Measurements from ENCODE around the gene PRKAG2.
"Not testable (repeated sequence)": the region's sequence is repeated elsewhere in the genome, so short reads cannot be mapped to it uniquely, and the experiment has no call there.

The PRKAG2 gene

GRCh38 chr7:151843181-151843580, 33.7 kb downstream of the PRKAG2 start:
- no peak overlapping the region for H3K27ac ChIP-seq
- no peak for DNase-seq (ENCODE audit: low spot score)
- no peak for TF ChIP-seq CTCF (IDR thresholded peaks at IDR 0.05)

DNA sequence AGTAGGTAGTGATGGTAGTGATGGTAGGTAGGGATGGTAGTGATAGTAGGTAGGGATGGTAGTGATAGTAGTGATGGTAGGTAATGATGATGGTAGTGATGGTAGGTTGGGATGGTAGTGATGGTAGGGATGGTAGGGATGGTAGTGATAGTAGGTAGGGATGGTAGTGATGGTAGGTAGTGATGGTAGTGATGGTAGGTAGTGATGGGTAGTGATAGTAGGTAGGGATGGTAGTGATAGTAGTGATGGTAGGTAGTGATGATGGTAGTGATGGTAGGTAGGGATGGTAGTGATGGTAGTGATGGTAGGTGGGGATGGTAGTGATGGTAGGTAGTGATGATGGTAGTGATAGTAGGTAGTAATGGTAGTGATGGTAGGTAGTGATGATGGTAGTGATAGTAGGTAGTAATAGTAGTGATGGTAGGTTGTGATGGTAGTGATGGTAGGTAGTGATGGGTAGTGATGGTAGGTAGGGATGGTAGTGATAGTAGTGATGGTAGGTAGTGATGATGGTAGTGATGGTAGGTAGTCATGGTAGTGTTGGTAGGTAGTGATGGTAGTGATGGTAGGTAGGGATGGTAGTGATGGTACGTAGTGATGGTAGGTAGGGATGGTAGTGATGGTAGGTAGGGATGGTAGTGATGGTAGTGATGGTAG, 35.4 kb downstream of the PRKAG2 start:
- H3K4me3 ChIP-seq; H3K27ac ChIP-seq; DNase-seq (ENCODE audit: low spot score): not testable (repeated sequence)

More at GRCh38 chr7:151843181-151843580, 33.7 kb downstream of the PRKAG2 start:
- no peak overlapping the region for H3K4me3 ChIP-seq

DNA sequence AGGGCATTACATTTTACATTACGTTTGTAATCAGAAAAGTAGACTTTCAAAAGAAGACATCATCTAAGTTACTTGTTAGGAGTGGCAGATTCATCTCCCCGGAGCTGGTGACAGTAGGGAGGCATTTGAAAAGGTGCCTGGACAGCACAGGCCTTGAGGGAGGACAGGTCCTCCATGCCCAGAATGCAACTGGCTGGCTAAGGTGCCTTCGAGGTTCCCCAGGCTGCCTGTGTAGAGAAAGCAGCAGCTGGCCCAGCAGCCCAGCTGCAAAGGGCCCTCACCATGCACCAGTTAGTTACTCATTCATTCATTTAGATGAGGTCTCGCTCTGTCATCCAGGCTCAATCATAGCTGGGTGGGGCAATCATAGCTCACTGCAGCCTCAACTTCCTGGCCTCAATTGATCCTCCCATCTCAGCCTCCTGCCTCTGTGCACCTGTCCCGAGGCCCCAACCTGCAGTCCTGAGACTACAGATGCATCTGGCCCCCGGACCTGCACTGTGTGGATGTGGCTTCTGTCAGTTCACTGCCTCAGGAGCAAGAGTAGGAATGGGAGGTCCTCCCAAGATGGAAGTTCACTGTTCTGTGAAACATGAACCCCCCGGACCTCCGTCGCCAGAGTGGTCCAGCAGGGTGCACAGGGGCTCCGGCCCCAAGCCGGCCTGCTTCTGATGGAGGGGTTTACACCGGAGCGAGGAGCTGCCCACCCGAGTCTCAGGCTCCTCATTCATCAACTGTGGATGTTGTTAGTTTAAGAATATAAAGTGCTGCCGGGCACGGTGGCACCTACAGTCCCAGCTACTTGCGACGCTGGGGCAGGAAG, 36.6 kb downstream of the PRKAG2 start:
- no peak overlapping the region for H3K4me3 ChIP-seq
- DNase-seq (ENCODE audit: low spot score), result no peak
- no peak for TF ChIP-seq CTCF (IDR thresholded peaks at IDR 0.05)
- no peak overlapping the region for H3K27ac ChIP-seq

GRCh38 chr7:151839451-151839921, 37.4 kb downstream of the PRKAG2 start:
- H3K27ac ChIP-seq, result peak overlapping the region in 1 of 2 donors; percentile 37
- TF ChIP-seq CTCF (IDR thresholded peaks at IDR 0.05), result no peak
- no peak for DNase-seq (ENCODE audit: low spot score)
- H3K4me3 ChIP-seq, result no peak overlapping the region

DNA sequence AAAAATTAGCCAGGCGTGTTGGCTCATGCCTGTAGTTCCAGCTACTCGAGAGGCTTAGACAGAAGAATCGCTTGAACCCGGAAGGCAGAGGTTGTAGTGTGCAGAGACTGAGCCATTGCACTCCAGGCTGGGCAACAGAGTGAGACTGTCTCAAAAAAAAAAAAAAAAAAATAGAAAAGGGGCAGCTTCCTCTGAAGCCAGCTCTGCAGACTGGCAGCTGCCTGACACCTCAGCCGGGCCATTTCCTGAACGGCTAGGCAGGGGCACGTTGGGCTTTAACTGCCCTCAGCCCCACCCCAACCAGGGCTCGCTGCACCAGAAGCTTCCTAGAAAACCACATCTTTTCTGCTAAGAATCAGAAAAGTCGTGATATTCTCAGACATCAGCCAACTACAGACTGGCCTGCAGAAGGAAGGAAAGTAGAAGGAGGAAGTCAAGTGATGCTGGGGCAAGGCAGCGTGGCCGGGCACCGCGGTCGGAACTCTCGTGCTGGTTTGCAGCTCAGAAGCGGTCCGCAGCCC, 38.0 kb downstream of the PRKAG2 start:
- H3K4me3 ChIP-seq, result no peak overlapping the region
- TF ChIP-seq CTCF (IDR thresholded peaks at IDR 0.05), result no peak
- no peak for DNase-seq (ENCODE audit: low spot score)
- peak overlapping the region in 1 of 2 donors; percentile 37 for H3K27ac ChIP-seq

- TF ChIP-seq CTCF (IDR thresholded peaks at IDR 0.05), result no peak
- peak overlapping the region in 1 of 2 donors; percentile 22 for H3K27ac ChIP-seq
- DNase-seq (ENCODE audit: low spot score), result no peak
- no peak overlapping the region for H3K4me3 ChIP-seq
Measured at GRCh38 chr7:151838072-151838471, 38.8 kb downstream of the PRKAG2 start.

GRCh38 chr7:151837285-151838042, 39.5 kb downstream of the PRKAG2 start:
- DNase-seq (ENCODE audit: low spot score), result no peak
- Histone ChIP-seq H3K27ac (peak overlapping the region in 1 of 2 donors; percentile 22), H3K4me3 (no peak overlapping the region)
- TF ChIP-seq CTCF (IDR thresholded peaks at IDR 0.05), result no peak

Measured in coronary artery (tissue), 2 donors.